Measurements from ENCODE around the gene BYSL.
"Not testable (repeated sequence)": the region's sequence is repeated elsewhere in the genome, so short reads cannot be mapped to it uniquely, and the experiment has no call there.

BYSL gene

GRCh38 chr6:41917528-41917927 is 3.8 kb upstream of the BYSL start:
- DNase-seq = no peak

DNA sequence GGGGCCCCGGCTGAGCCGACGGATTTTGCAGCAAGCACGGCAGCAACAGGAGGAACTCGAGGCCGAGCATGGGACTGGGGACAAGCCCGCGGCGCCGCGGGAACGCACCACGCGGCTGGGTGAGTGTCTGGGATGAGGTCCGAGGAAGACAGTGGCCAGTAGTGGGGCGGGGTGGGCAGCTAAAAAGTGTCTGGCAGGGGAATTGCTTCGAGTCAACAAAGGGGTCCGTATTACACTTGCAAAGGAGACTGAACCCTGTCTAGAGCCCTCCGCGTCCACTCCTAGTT is 356 bp downstream of the BYSL start:
- DNase-seq = no peak

GRCh38 chr6:41922154-41922553 is 855 bp downstream of the BYSL start:
- no peak for DNase-seq

GRCh38 chr6:41927253-41927652 is 6.0 kb downstream of the BYSL start:
- DNase-seq = no peak

DNA sequence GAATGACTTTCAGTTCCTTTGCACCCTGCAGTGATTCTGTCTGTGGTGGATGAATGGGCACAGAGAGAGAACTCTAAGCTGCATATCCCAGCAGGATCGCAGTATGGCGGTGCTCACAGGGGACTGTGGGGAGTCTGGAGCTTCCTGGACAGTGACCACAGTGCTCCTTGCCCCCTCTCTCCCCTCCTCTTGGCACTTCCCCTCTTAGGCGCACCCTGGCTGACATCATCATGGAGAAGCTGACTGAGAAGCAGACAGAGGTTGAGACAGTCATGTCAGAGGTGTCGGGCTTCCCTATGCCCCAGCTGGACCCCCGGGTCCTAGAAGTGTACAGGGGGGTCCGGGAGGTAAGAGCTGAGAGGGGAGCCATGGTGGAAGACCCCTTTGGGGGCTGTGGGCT is 8.6 kb downstream of the BYSL start:
- DNase-seq = no peak

DNA sequence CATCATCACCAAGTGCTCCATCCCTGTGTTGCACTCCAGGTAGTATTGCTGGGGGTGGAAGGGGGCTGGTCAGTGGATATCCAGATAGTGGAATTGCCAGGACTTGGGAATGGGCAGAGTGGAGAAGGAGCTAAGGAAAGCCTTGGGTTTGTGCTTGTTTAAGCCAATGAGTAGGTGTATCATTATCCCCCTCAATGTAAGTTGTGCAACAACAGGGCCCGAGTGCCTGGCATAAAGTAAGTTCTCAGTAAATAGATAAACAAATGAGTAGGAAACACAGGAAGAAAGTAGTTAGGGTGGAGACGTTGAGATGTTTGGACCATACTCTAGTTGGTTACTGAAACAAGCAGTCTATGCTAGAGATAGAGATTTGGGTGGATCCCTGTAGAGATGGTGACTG is 10.5 kb downstream of the BYSL start:
- DNase-seq = no peak

GRCh38 chr6:41932378-41932777 is 11.1 kb downstream of the BYSL start:
- no peak for DNase-seq

DNA sequence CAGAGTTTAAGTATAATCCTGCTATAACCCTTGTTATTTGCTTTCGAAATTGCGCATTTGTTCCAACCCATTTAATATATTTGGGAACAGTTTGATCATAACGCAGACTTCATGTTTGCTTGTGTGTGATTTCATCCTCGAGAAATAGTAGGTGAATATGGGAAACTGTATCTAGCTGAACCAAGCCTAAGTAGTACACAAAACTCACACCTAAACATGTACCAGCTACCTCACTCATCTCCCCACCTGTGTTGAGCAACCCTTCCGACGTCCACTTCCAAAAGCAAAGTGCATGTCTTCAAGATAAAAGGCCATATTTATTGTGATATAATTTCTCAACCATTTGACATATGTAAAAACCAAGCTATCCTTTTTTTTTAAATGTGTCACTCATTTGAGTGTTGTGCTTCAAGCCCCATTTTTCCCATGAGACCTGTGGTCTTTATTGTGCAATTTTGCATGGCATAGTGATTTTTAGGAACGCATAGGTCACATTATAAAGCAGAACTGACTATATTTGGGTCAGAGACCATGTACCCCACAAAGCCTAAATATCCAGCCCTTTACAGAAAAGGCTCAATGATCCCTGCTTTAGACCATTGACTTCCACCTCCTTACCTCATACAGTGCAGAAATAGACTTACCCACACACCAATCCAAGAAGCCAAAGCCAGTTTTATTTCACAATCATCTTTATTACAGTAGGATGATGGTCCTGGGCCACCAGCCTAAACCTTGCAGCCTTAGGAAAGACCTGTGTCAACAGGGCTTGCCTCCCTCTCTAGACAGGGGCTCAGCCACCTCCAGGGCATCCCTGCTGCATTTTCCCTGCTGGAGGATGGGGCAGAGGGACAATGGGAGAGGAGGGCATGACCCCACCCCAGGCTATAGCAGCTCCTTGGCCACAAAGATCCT is 13.2 kb downstream of the BYSL start:
- DNase-seq = no peak

DNA sequence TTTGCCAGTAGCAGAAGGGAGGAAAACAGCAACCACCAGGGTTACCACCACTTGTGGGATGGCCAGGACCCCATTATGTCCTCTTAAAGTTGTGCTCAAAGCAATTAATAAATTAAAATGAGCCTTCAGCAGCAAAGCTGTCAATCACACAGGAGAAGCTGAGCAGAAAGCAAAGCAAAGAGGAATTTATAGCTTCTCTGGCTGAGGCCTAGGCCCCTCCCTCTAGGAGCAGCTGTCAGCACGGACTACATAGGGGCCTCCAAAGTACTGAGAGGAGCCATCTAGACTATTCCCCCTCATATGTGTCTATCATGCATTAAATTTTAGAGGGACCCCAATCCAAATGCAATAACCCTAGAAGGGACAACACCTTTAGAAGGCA is 13.9 kb downstream of the BYSL start:
- no peak for DNase-seq

GRCh38 chr6:41935685-41936072 is 14.4 kb downstream of the BYSL start:
- no peak for DNase-seq

- peak; percentile 17 for DNase-seq
Observed at GRCh38 chr6:41936073-41936837, 15.0 kb downstream of the BYSL start.

DNA sequence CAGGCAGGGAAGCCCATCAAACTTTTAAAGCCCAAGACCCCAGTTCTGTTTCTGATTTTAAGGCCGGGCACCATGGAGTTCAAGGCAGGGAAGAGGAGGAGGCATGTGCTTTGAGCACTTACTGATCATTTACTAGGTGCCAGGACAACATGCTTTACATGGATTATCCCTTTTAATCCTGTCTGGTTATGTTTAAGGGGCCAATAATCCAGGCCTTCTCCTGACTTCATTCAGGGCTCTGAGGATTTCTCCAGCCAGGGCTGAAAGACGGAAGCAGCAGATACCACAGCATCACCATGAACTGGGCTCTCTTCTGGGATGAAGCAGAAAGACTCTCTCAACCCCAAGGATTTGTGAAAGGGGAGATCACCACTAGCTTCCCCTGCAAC is 16.2 kb downstream of the BYSL start:
- no peak for DNase-seq

- no peak for DNase-seq
Observed at GRCh38 chr6:41937861-41938574, 16.7 kb downstream of the BYSL start.

GRCh38 chr6:41938590-41939175 is 17.4 kb downstream of the BYSL start:
- no peak for DNase-seq

GRCh38 chr6:41939176-41939847 is 18.0 kb downstream of the BYSL start:
- no peak for DNase-seq

GRCh38 chr6:41939848-41940758 is 18.8 kb downstream of the BYSL start:
- no peak for DNase-seq

DNA sequence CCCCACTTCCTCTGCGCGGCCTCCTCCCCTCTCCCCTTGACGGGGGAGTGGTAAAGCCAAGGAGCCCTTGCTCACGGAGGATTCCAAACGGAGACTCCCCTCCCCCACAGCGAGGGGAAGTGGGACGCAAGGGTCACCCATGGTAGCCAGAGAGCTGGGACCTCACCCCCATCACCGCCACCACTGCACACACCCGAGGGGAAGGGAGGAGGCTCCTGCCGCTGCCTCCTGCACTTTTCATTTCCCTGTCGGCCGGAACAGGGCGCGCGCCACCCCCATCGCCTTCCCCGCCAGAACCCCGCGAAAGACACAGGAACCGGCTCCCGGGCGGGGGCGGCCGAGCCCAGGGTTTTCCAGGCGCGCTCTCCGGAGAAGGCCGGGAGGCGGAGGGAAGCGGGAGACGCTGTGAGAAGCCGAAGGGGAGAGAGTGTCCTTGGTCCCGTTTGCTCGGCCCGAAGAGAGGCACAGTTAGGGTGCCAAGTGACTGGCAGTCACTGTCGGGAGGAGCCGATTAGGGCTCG is 19.5 kb downstream of the BYSL start:
- DNase-seq = no peak

GRCh38 chr6:41941280-41942066 is 20.2 kb downstream of the BYSL start, which contains the start of gene CCND3:
CCND3 (minus strand) TSS chr6:41941808; CDS start chr6:41941649, 159 bp downstream.
- DNase-seq = peak; percentile 80

GRCh38 chr6:41942067-41942851 is 21.0 kb downstream of the BYSL start:
- no peak for DNase-seq

DNA sequence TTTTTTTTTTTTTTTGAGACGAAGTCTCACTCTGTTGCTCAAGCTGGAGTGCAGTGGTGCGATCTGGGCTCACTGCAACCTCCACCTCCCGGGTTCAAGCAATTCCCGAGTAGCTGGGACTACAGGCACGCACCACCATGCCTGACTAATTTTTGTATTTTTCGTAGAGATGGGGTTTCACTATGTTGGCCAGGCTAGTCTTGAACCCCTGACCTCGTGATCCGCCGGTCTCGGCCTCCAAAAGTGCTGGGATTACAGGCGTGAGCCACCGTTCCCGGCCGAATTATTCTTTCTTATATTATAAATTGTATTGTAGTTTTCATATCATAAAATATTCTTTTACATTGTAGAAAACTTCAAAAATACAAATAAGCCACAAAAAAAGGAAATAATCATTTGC is 21.6 kb downstream of the BYSL start:
- not testable (repeated sequence) for DNase-seq
